SK-N-SH (cell line): ENCODE results near the gene RASAL2. TPM values are rescaled to one million over a fixed set of nuclear protein-coding genes. Genes with fewer than 3 reads are reported as not detected.

Experiments used
- CTCF ChIA-PET: fragments of 300-600, 350-600 bp; formaldehyde crosslinking; extraction: SDS; loops from one replicate; lab custom pipeline; 2021; lab: Yijun Ruan, JAX
- POLR2A ChIA-PET: fragments of 350-600 bp; sonication (Branson Sonifier 250); formaldehyde crosslinking; extraction: SDS; loops from one replicate; lab custom pipeline; 2020; ENCODE audit warnings: antibody characterized with exemption, inconsistent platforms; lab: Yijun Ruan, JAX
- DNase-seq: peaks from one replicate; pipeline ENCODE4 v3.0.0; 2012
- H2AFZ ChIP-seq: fragments of 200-600 bp; sonication (generic); 2 replicates; pipeline ENCODE4 v1.8.1; 2016; ENCODE audit warnings: antibody characterized with exemption, mild to moderate bottlenecking, low read depth
- H3F3A ChIP-seq: fragments of 200-600 bp; sonication (generic); replicated peaks from 2 replicates; pipeline ENCODE3; 2016; ENCODE audit warnings: antibody characterized with exemption, mild to moderate bottlenecking; ENCODE audit not compliant: insufficient read depth
- H3K27ac ChIP-seq, 2 experiments: fragments of 200-500 bp in 1 of 2; fragments of 200-600 bp in 1 of 2; sonication (Bioruptor generic) in 1 of 2; sonication (generic), shearing (Covaris generic) in 1 of 2; 2 replicates each; pipeline versions ENCODE4 v1.5.1 to v1.6.1; 2014 to 2016; ENCODE audit warnings: low read depth in 2 of 2, inconsistent platforms in 1 of 2, low read length in 1 of 2, mild to moderate bottlenecking in 1 of 2, mixed read lengths in 1 of 2
- H3K27me3 ChIP-seq: fragments of 200-600 bp; sonication (generic), shearing (Covaris generic); 2 replicates; pipeline ENCODE4 v1.6.1; 2016; ENCODE audit warnings: mixed run types; ENCODE audit not compliant: insufficient read depth
- H3K36me3 ChIP-seq, 2 experiments: fragments of 200-500 bp in 1 of 2; fragments of 200-600 bp in 1 of 2; sonication (Bioruptor generic) in 1 of 2; sonication (generic) in 1 of 2; replicated peaks in 1 of 2; 2 replicates each; pipeline versions ENCODE3 to v1.5.1; 2014 to 2016; ENCODE audit warnings: low read length in 1 of 2, mild to moderate bottlenecking in 1 of 2; ENCODE audit not compliant: insufficient read depth in 2 of 2, control insufficient read depth in 1 of 2
- H3K4me1 ChIP-seq, 2 experiments: fragments of 200-500 bp in 1 of 2; fragments of 200-600 bp in 1 of 2; sonication (Bioruptor generic) in 1 of 2; sonication (generic), shearing (Covaris generic) in 1 of 2; 2 replicates each; pipeline versions ENCODE4 v1.5.1 to v1.6.1; 2014 to 2016; ENCODE audit warnings: low read depth in 1 of 2, low read length in 1 of 2, mixed run types in 1 of 2; ENCODE audit not compliant: insufficient read depth in 2 of 2, control insufficient read depth in 1 of 2
- H3K4me2 ChIP-seq: fragments of 200-600 bp; sonication (generic), shearing (Covaris generic); 2 replicates; pipeline ENCODE4 v1.6.1; 2017; ENCODE audit warnings: mixed run types
- H3K4me3 ChIP-seq, 2 experiments: fragments of 200-500 bp in 1 of 2; fragments of 200-600 bp in 1 of 2; sonication (Bioruptor generic) in 1 of 2; sonication (generic), shearing (Covaris generic) in 1 of 2; 2 replicates each; pipeline versions ENCODE4 v1.5.1 to v1.8.1; 2014 to 2016; ENCODE audit warnings: low read depth in 2 of 2, inconsistent platforms in 1 of 2, low read length in 1 of 2, mild to moderate bottlenecking in 1 of 2, mixed read lengths in 1 of 2, moderate library complexity in 1 of 2
- H3K79me2 ChIP-seq: fragments of 200-600 bp; sonication (generic); 2 replicates; pipeline ENCODE4 v1.8.1; 2017; ENCODE audit warnings: mild to moderate bottlenecking; ENCODE audit not compliant: insufficient read depth
- H3K9ac ChIP-seq: fragments of 200-600 bp; sonication (generic); 2 replicates; pipeline ENCODE4 v1.6.1; 2017; ENCODE audit warnings: mixed run types
- H3K9me2 ChIP-seq: fragments of 200-600 bp; sonication (generic); 2 replicates; pipeline ENCODE4 v1.6.1; 2017; ENCODE audit warnings: mixed run types
- H3K9me3 ChIP-seq: fragments of 200-600 bp; sonication (generic); 2 replicates; pipeline ENCODE4 v1.6.1; 2017; ENCODE audit warnings: mixed run types, mild to moderate bottlenecking, moderate library complexity
- H4K20me1 ChIP-seq: fragments of 200-600 bp; sonication (generic); 2 replicates; pipeline ENCODE4 v1.6.1; 2017; ENCODE audit warnings: mild to moderate bottlenecking, mixed run types; ENCODE audit not compliant: insufficient read depth
- CHD2 ChIP-seq: fragments of 150-350 bp; IDR thresholded peaks from 2 replicates; pipeline ENCODE4 v1.6.1; 2018; ENCODE audit warnings: low read length; ENCODE audit not compliant: partially characterized antibody
- ELF1 ChIP-seq: IDR thresholded peaks from 2 replicates; pipeline ENCODE4 v1.4.0; 2012
- FOXM1 ChIP-seq: IDR thresholded peaks from 2 replicates; pipeline ENCODE4 v1.4.0; 2012; ENCODE audit warnings: low read depth, mild to moderate bottlenecking
- JUND ChIP-seq: IDR thresholded peaks from 2 replicates; pipeline ENCODE4 v1.4.0; 2012
- NFIC ChIP-seq: IDR thresholded peaks from 2 replicates; pipeline ENCODE4 v1.4.0; 2012; ENCODE audit warnings: borderline replicate concordance
- NRF1 ChIP-seq: IDR thresholded peaks from 2 replicates; pipeline ENCODE4 v1.6.1; 2012; ENCODE audit warnings: low read depth, mild to moderate bottlenecking, low read length
- POLR2AphosphoS5 ChIP-seq: IDR thresholded peaks from 2 replicates; pipeline ENCODE4 v1.6.1; 2012; ENCODE audit warnings: low read depth, low read length
- RCOR1 ChIP-seq: fragments of 150-350 bp; IDR thresholded peaks from 2 replicates; pipeline ENCODE4 v1.6.1; 2017; ENCODE audit warnings: antibody characterized with exemption, low read length
- RXRA ChIP-seq: IDR thresholded peaks from 2 replicates; pipeline ENCODE4 v1.4.0; 2012; ENCODE audit warnings: low read depth, mild to moderate bottlenecking, borderline replicate concordance
- SIN3A ChIP-seq: IDR thresholded peaks from 2 replicates; pipeline ENCODE4 v1.6.1; 2012; ENCODE audit warnings: low read depth, mild to moderate bottlenecking, low read length, moderate library complexity, borderline replicate concordance
- TAF1 ChIP-seq: IDR thresholded peaks from 2 replicates; pipeline ENCODE4 v1.6.1; 2012; ENCODE audit warnings: low read depth, mild to moderate bottlenecking, low read length, moderate library complexity, borderline replicate concordance
- TCF12 ChIP-seq: IDR thresholded peaks from 2 replicates; pipeline ENCODE4 v1.4.0; 2012
- WGBS: methylation state at CpG from one replicate; pipeline ENCODE4 v1.1.6; 2017; ENCODE audit warnings: low lambda C conversion rate; 5-methylcytosine and 5-hydroxymethylcytosine counted together
- polyA plus RNA-seq, 3 experiments: library from polyadenylated mRNA; depleted of rRNA; stranded (reverse); fragments of >200 nt; gene quantifications; 2 replicates each; pipeline ENCODE4 v1.2.3, GENCODE V29; 2012
- TF ChIP-seq, protein P1 (sequence below): IDR thresholded peaks from 2 replicates; pipeline ENCODE4; 2012
- TF ChIP-seq, protein P2 (sequence below): IDR thresholded peaks from 2 replicates; pipeline ENCODE4 v1.4.0; 2012; ENCODE audit warnings: low read depth, borderline replicate concordance
- TF ChIP-seq, protein P3 (sequence below): IDR thresholded peaks from 2 replicates; pipeline ENCODE4 v1.6.1; 2012; ENCODE audit warnings: mild to moderate bottlenecking, low read depth, low read length, moderate library complexity
- TF ChIP-seq, protein P4 (sequence below): IDR thresholded peaks from 2 replicates; pipeline ENCODE4 v1.4.0; 2012; ENCODE audit warnings: low read depth
- TF ChIP-seq, protein P5 (sequence below): fragments of 150-350 bp; IDR thresholded peaks from 2 replicates; pipeline ENCODE4 v1.6.1; 2016; ENCODE audit warnings: mild to moderate bottlenecking, low read depth, low read length
- TF ChIP-seq, protein P6 (sequence below): fragments of 200-600 bp; sonication (generic); IDR thresholded peaks from 2 replicates; pipeline ENCODE4 v1.6.1; 2017; ENCODE audit warnings: antibody characterized with exemption, mild to moderate bottlenecking, moderate library complexity

The RASAL2 gene
- polyA plus RNA-seq, 1 of the 3 experiments (the other 2 are of a cell fraction): 6.9 TPM

DNA sequence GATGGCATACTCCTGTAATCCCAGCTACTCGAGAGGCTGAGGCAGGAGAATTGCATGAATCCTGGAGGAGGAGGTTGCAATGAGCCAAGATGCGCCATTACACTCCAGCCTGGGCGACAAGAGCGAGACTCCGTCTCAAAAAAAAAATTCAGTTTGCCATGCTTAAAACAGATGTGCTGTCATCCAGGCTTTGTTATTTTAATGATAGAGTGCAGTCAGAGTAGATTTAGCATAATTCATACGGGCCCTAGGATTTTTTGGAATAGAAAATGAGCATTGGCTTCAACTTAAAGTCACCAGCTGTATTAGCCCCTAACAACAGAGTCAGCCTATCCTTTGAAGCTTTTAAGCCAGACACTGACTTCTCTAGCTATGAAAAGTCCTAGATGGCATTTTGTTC is 124.6 kb downstream of the RASAL2 start:
- Histone ChIP-seq H3K9me2 (no peaks in the 10 kb centered on the region), H3K4me2 (no peak overlapping the region), H3K9me3 (no peaks in the 10 kb centered on the region), H3K27me3 (no peaks in the 10 kb centered on the region), H3K27ac (no peak overlapping the region), H2AFZ (no peak overlapping the region), H3K4me3 (no peak overlapping the region), H3K4me1 (no peaks in the 10 kb centered on the region), H3K79me2 (peaks cover 18% of the 10 kb centered on the region), H3K36me3 (peaks cover 0 to 3% of the 10 kb centered on the region in 2 experiments), H3F3A (peaks cover 5% of the 10 kb centered on the region), H3K9ac (no peak overlapping the region), H4K20me1 (no peaks in the 10 kb centered on the region)
- ChIA-PET POLR2A (no interaction called here), CTCF (interaction anchor here (1.3 to 1.8 kb wide), 3 partner anchors 24 to 186 kb away, joined by 3 to 5 read pairs (median 4); no protein-coding TSS in a partner anchor)
- DNase-seq: no peak
- TF ChIP-seq TCF12: no peak
- TF ChIP-seq NRF1: no peak
- TF ChIP-seq SIN3A: no peak
- TF ChIP-seq JUND: no peak
- TF ChIP-seq, protein P1, sequence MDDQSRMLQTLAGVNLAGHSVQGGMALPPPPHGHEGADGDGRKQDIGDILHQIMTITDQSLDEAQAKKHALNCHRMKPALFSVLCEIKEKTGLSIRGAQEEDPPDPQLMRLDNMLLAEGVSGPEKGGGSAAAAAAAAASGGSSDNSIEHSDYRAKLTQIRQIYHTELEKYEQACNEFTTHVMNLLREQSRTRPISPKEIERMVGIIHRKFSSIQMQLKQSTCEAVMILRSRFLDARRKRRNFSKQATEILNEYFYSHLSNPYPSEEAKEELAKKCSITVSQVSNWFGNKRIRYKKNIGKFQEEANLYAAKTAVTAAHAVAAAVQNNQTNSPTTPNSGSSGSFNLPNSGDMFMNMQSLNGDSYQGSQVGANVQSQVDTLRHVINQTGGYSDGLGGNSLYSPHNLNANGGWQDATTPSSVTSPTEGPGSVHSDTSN: no peak
- TF ChIP-seq ELF1: no peak
- no peak for TF ChIP-seq RCOR1
- no peak for TF ChIP-seq CHD2
- TF ChIP-seq, protein P2, sequence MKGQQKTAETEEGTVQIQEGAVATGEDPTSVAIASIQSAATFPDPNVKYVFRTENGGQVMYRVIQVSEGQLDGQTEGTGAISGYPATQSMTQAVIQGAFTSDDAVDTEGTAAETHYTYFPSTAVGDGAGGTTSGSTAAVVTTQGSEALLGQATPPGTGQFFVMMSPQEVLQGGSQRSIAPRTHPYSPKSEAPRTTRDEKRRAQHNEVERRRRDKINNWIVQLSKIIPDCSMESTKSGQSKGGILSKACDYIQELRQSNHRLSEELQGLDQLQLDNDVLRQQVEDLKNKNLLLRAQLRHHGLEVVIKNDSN: no peak
- TF ChIP-seq, protein P3, sequence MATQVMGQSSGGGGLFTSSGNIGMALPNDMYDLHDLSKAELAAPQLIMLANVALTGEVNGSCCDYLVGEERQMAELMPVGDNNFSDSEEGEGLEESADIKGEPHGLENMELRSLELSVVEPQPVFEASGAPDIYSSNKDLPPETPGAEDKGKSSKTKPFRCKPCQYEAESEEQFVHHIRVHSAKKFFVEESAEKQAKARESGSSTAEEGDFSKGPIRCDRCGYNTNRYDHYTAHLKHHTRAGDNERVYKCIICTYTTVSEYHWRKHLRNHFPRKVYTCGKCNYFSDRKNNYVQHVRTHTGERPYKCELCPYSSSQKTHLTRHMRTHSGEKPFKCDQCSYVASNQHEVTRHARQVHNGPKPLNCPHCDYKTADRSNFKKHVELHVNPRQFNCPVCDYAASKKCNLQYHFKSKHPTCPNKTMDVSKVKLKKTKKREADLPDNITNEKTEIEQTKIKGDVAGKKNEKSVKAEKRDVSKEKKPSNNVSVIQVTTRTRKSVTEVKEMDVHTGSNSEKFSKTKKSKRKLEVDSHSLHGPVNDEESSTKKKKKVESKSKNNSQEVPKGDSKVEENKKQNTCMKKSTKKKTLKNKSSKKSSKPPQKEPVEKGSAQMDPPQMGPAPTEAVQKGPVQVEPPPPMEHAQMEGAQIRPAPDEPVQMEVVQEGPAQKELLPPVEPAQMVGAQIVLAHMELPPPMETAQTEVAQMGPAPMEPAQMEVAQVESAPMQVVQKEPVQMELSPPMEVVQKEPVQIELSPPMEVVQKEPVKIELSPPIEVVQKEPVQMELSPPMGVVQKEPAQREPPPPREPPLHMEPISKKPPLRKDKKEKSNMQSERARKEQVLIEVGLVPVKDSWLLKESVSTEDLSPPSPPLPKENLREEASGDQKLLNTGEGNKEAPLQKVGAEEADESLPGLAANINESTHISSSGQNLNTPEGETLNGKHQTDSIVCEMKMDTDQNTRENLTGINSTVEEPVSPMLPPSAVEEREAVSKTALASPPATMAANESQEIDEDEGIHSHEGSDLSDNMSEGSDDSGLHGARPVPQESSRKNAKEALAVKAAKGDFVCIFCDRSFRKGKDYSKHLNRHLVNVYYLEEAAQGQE: no peak
- no peak for TF ChIP-seq RXRA
- no peak for TF ChIP-seq NFIC
- no peak for TF ChIP-seq FOXM1
- WGBS: 92% methylated on average over 6 of the region's 6 CpGs

DNA sequence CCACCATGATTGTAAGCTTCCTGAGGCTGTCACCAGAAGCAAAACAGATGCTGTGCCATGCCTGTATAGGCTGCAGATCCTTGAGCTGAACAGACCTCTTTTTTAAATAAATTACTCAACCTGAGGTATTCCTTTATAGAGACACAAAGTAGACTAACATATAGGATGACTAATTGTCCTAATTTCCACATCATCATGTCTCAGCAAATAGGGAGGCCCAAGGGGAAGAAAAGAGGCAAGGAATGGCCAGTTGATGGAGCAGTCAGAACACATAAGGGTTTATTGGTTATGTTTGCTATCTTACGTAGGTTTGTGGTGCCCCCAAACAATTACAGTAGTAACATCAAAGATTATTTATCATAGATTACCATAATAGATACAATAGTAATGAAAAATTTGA is 126.2 kb downstream of the RASAL2 start:
- ChIA-PET POLR2A (no interaction called here), CTCF (interaction anchor here (1.0 kb wide), 1 partner anchor 90 kb away, joined by 3 read pairs; no protein-coding TSS in a partner anchor)
- H3K4me2 ChIP-seq: no peak overlapping the region
- H3K4me3 ChIP-seq: no peak overlapping the region
- no peaks in the 10 kb centered on the region for H3K36me3 ChIP-seq
- no peaks in the 10 kb centered on the region for H3K4me1 ChIP-seq
- no peaks in the 10 kb centered on the region for H3K27me3 ChIP-seq
- TF ChIP-seq, protein P4, sequence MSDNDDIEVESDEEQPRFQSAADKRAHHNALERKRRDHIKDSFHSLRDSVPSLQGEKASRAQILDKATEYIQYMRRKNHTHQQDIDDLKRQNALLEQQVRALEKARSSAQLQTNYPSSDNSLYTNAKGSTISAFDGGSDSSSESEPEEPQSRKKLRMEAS: no peak
- no peak for TF ChIP-seq ELF1
- TF ChIP-seq, protein P5, sequence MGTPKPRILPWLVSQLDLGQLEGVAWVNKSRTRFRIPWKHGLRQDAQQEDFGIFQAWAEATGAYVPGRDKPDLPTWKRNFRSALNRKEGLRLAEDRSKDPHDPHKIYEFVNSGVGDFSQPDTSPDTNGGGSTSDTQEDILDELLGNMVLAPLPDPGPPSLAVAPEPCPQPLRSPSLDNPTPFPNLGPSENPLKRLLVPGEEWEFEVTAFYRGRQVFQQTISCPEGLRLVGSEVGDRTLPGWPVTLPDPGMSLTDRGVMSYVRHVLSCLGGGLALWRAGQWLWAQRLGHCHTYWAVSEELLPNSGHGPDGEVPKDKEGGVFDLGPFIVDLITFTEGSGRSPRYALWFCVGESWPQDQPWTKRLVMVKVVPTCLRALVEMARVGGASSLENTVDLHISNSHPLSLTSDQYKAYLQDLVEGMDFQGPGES: no peak
- TF ChIP-seq TAF1: no peak
- TF ChIP-seq, protein P6, sequence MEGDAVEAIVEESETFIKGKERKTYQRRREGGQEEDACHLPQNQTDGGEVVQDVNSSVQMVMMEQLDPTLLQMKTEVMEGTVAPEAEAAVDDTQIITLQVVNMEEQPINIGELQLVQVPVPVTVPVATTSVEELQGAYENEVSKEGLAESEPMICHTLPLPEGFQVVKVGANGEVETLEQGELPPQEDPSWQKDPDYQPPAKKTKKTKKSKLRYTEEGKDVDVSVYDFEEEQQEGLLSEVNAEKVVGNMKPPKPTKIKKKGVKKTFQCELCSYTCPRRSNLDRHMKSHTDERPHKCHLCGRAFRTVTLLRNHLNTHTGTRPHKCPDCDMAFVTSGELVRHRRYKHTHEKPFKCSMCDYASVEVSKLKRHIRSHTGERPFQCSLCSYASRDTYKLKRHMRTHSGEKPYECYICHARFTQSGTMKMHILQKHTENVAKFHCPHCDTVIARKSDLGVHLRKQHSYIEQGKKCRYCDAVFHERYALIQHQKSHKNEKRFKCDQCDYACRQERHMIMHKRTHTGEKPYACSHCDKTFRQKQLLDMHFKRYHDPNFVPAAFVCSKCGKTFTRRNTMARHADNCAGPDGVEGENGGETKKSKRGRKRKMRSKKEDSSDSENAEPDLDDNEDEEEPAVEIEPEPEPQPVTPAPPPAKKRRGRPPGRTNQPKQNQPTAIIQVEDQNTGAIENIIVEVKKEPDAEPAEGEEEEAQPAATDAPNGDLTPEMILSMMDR: no peak
- TF ChIP-seq JUND: no peak
- TF ChIP-seq, protein P1: no peak
- TF ChIP-seq POLR2AphosphoS5: no peak
- no peaks in the 10 kb centered on the region for H3K9me2 ChIP-seq
- no peak overlapping the region for H3K9ac ChIP-seq
- H2AFZ ChIP-seq: no peak overlapping the region
- 91% methylated on average over 1 of the region's 1 CpG for WGBS
- DNase-seq: no peak
- no peak overlapping the region for H3K27ac ChIP-seq
- H3F3A ChIP-seq: peaks cover 5% of the 10 kb centered on the region
- H4K20me1 ChIP-seq: no peaks in the 10 kb centered on the region
- H3K79me2 ChIP-seq: peaks cover 28% of the 10 kb centered on the region
- H3K9me3 ChIP-seq: no peaks in the 10 kb centered on the region
